Dedifferentiated amniotic fluid mesenchymal stem cell (primary cell): ENCODE data around the gene TBXT.

Experiments
- DNase-seq: peaks from one replicate; pipeline ENCODE4 v3.0.0-alpha.2; 2016; ENCODE audit errors: extremely low spot score

The TBXT gene

GRCh38 chr6:166112580-166112979, 55.1 kb downstream of the TBXT start:
- DNase-seq, result no peak

- no peak for DNase-seq
These were observed 58.0 kb downstream of the TBXT start for GRCh38 chr6:166109608-166110007.
